ENCODE measurements around the gene GAB3.
"Not testable (repeated sequence)": the region's sequence is repeated elsewhere in the genome, so short reads cannot be mapped to it uniquely, and the experiment has no call there.

DNA sequence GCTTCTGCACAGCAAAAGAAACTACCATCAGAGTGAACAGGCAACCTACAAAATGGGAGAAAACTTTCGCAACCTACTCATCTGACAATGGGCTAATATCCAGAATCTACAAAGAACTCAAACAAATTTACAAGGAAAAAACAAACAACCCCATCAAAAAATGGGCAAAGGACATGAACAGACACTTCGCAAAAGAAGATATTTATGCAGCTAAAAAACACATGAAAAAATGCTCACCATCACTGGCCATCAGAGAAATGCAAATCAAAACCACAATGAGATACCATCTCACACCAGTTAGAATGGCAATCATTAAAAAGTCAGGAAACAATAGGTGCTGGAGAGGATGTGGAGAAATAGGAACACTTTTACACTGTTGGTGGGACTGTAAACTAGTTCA, 60.4 kb downstream of the GAB3 start:
- not testable (repeated sequence) for TF ChIP-seq EP300, CTCF (IDR thresholded peaks at IDR 0.05)

Measured in stomach (tissue), 4 donors.